Loucy (cell line): Measurements from ENCODE around the gene RNF41.

Experiments used
- H2AFZ ChIP-seq: fragments of 200-600 bp; sonication (generic); 2 replicates; pipeline ENCODE4 v1.6.0; 2016; ENCODE audit warnings: antibody characterized with exemption, mild to moderate bottlenecking, low read length, moderate library complexity
- H3F3A ChIP-seq: fragments of 200-600 bp; 2 replicates; pipeline ENCODE4 v1.6.0; 2016; ENCODE audit warnings: antibody characterized with exemption, low read depth, mild to moderate bottlenecking
- H3K27me3 ChIP-seq: fragments of 200-600 bp; sonication (generic); 2 replicates; pipeline ENCODE4 v1.6.1; 2014; ENCODE audit warnings: low read length, mild to moderate bottlenecking; ENCODE audit not compliant: insufficient read depth, poor library complexity, severe bottlenecking
- H3K36me3 ChIP-seq: fragments of 200-600 bp; sonication (generic); 2 replicates; pipeline ENCODE4 v1.6.1; 2016; ENCODE audit warnings: low read length; ENCODE audit not compliant: insufficient read depth
- H3K4me1 ChIP-seq: fragments of 200-600 bp; sonication (generic); 2 replicates; pipeline ENCODE4 v1.5.1; 2014; ENCODE audit warnings: low read length, mild to moderate bottlenecking; ENCODE audit not compliant: insufficient read depth, poor library complexity, severe bottlenecking
- H3K4me2 ChIP-seq: fragments of 200-600 bp; sonication (generic); 2 replicates; pipeline ENCODE4 v1.6.0; 2014; ENCODE audit warnings: antibody characterized with exemption, low read length, low read depth, mild to moderate bottlenecking; ENCODE audit not compliant: poor library complexity, severe bottlenecking
- H3K4me3 ChIP-seq: fragments of 200-600 bp; sonication (generic); 2 replicates; pipeline ENCODE4 v1.5.1; 2014; ENCODE audit warnings: low read length, mild to moderate bottlenecking, mixed read lengths; ENCODE audit not compliant: poor library complexity, severe bottlenecking
- H3K79me2 ChIP-seq: fragments of 200-600 bp; sonication (generic); 2 replicates; pipeline ENCODE4 v1.6.1; 2014; ENCODE audit warnings: low read length; ENCODE audit not compliant: insufficient read depth
- H3K9ac ChIP-seq: fragments of 200-600 bp; sonication (generic); 2 replicates; pipeline ENCODE4 v1.6.0; 2014; ENCODE audit warnings: mild to moderate bottlenecking, low read depth, low read length, moderate library complexity; ENCODE audit not compliant: poor library complexity, severe bottlenecking
- H3K9me2 ChIP-seq: fragments of 200-600 bp; sonication (generic); replicated peaks from 2 replicates; pipeline ENCODE4 v1.6.1; 2016; ENCODE audit warnings: low read depth, low read length, mixed read lengths
- H3K9me3 ChIP-seq: fragments of 200-600 bp; sonication (generic); 2 replicates; pipeline ENCODE4 v1.6.1; 2014; ENCODE audit warnings: mild to moderate bottlenecking, antibody characterized with exemption, low read length, low read depth; ENCODE audit not compliant: insufficient read depth
- H4K20me1 ChIP-seq: fragments of 200-600 bp; sonication (generic); 2 replicates; pipeline ENCODE4 v1.6.0; 2014; ENCODE audit warnings: antibody characterized with exemption, low read length, mild to moderate bottlenecking; ENCODE audit not compliant: insufficient read depth, poor library complexity, severe bottlenecking
- EZH2phosphoT487 ChIP-seq: fragments of 200-600 bp; IDR thresholded peaks from 2 replicates; pipeline ENCODE4 v1.6.1; 2018; ENCODE audit warnings: antibody characterized with exemption, mild to moderate bottlenecking, moderate library complexity, borderline replicate concordance
- TF ChIP-seq, protein P1 (sequence below): fragments of 200-600 bp; sonication (generic); conservative IDR thresholded peaks from 2 replicates; pipeline ENCODE4 v1.5.1; 2014; ENCODE audit warnings: mild to moderate bottlenecking, antibody characterized with exemption, low read length

RNF41 gene

DNA sequence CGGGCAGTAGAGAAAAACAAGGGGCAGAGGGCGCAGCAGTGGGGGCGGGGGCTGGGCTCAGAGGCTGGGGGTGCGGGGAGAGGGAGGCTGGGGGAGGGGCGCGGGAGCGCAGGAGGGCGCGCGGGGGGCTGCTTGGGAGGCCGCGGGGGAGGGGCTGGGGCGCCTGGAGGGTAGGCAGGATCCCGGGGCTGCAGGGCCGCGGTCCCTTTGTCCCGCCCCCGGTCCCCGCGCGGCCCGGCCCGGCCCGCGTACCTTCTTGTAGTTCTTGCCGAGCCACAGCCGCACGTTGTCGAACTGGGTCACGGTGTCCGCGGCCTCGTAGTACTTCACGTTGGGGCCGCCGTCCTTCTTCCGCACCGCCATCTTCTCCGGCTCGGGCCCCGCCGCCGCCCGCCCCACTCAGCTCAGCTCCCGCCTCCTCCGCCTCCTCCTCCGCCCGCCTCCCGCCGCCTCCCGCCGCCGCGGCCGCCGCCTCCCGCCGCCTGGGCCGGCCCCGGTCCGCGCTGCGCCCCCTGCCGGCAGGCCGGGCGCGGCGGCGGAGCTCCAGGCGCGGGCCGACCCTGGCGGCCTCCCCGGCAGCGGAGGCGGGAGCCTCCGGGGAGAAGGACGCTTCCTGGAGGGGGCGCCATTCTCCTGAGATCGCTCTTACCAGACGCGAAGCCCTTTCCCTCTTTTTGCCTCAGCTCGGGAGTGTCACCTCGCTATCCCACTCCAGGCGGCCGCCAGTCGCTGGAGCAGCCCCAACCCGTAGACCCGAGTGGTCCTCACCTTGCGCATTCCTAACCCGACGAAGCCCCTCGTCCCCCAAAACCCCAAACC lies 32.4 kb downstream of the RNF41 start, which contains the start of gene SMARCC2:
Gene SMARCC2 (minus strand): TSS at position 385 of the 819 bp plus-strand sequence. CDS start 22 bp downstream, at position 363.
- no peak for TF ChIP-seq EZH2phosphoT487
- TF ChIP-seq, protein P1, sequence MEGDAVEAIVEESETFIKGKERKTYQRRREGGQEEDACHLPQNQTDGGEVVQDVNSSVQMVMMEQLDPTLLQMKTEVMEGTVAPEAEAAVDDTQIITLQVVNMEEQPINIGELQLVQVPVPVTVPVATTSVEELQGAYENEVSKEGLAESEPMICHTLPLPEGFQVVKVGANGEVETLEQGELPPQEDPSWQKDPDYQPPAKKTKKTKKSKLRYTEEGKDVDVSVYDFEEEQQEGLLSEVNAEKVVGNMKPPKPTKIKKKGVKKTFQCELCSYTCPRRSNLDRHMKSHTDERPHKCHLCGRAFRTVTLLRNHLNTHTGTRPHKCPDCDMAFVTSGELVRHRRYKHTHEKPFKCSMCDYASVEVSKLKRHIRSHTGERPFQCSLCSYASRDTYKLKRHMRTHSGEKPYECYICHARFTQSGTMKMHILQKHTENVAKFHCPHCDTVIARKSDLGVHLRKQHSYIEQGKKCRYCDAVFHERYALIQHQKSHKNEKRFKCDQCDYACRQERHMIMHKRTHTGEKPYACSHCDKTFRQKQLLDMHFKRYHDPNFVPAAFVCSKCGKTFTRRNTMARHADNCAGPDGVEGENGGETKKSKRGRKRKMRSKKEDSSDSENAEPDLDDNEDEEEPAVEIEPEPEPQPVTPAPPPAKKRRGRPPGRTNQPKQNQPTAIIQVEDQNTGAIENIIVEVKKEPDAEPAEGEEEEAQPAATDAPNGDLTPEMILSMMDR: peak; percentile 64
- Histone ChIP-seq H4K20me1 (peaks cover 30% of the 10 kb centered on the region), H3K79me2 (peaks cover 50% of the 10 kb centered on the region), H3K4me3 (peak within 1 kb of the TSS; percentile 96), H3F3A (no peaks in the 10 kb centered on the region), H3K9me3 (no peaks in the 10 kb centered on the region), H2AFZ (peak within 1 kb of the TSS; percentile 82), H3K27me3 (no peaks in the 10 kb centered on the region), H3K36me3 (peaks cover 16% of the 10 kb centered on the region), H3K4me2 (peak within 1 kb of the TSS; percentile 92), H3K9me2 (no peaks in the 10 kb centered on the region), H3K9ac (peak within 1 kb of the TSS; percentile 95), H3K4me1 (peaks cover 25% of the 10 kb centered on the region)

DNA sequence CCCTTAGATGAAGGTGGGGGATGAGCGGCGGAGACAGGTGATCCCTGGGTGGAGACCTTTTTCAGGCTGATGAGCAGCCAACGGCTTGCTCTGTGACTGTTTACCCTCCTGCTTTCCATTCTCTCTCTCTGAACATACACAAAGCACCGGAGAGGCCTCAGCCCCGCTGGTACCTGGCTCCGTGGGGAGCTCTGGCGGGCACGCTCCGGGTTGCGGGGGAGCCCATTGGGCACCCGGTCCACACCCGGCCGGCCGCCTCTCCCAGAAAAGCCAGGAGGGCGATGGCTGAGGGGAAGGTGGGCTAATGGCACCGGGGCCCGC lies 33.0 kb downstream of the RNF41 start:
- peaks cover 30% of the 10 kb centered on the region for H4K20me1 ChIP-seq
- peak overlapping the region; percentile 96 for H3K4me3 ChIP-seq
- H3K79me2 ChIP-seq: peaks cover 56% of the 10 kb centered on the region
- H3K36me3 ChIP-seq: peaks cover 21% of the 10 kb centered on the region
- TF ChIP-seq EZH2phosphoT487: no peak
- TF ChIP-seq, protein P1: no peak
- no peaks in the 10 kb centered on the region for H3K9me3 ChIP-seq
- H3K4me2 ChIP-seq: peak overlapping the region; percentile 92
- no peaks in the 10 kb centered on the region for H3K9me2 ChIP-seq
- peaks cover 25% of the 10 kb centered on the region for H3K4me1 ChIP-seq
- no peak overlapping the region for H2AFZ ChIP-seq
- no peaks in the 10 kb centered on the region for H3K27me3 ChIP-seq
- H3F3A ChIP-seq: no peaks in the 10 kb centered on the region
- peak overlapping the region; percentile 95 for H3K9ac ChIP-seq

DNA sequence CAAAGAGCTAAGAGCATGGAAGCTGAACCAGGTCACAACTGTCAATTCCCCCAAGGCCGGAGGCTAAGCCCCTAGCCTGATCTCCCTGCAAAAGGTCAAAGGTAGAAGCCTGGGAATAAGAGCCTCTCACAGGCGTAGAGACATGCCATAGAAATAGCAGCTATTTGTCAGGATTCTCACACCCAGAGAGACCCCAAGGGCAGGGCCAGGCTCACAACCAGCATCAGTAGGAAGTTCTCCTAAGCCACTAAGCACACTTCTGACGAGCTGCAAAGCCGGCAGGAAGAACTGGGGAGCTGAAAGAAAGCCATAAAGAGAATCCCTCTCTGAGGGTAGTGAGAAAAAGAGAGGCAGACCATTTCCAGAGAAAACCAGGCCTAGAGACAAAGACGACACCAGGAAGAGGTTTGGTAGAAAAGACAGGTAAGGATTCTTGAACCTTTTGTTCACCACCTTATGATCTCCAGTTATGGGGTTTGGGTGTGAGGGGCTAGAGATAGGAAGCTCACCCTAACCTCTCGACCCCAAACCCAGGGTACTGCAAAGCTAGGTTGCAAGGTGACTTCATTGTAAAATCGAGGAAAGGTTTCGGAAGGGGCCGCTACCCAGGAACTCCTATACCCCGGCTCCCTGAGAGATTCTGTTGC lies 33.5 kb downstream of the RNF41 start:
- no peak for TF ChIP-seq EZH2phosphoT487
- TF ChIP-seq, protein P1: no peak
- Histone ChIP-seq H2AFZ (no peak overlapping the region), H3K79me2 (peaks cover 59% of the 10 kb centered on the region)

More for the DNA sequence above, 33.5 kb downstream of the RNF41 start:
- Histone ChIP-seq H3K36me3 (peaks cover 25% of the 10 kb centered on the region), H4K20me1 (peaks cover 30% of the 10 kb centered on the region), H3K9ac (peak overlapping the region; percentile 95), H3K27me3 (no peaks in the 10 kb centered on the region), H3K9me3 (no peaks in the 10 kb centered on the region), H3K4me1 (peaks cover 25% of the 10 kb centered on the region), H3K4me2 (peak overlapping the region; percentile 92), H3F3A (no peaks in the 10 kb centered on the region), H3K4me3 (peak overlapping the region; percentile 96), H3K9me2 (no peaks in the 10 kb centered on the region)
